ENCODE data around the gene GAPVD1. TPM values are rescaled to one million over a fixed set of nuclear protein-coding genes. Genes with fewer than 3 reads are reported as not detected.

GAPVD1 gene
- total RNA-seq, 1 experiment from 2014 or later, result 30.5 TPM

GRCh38 chr9:125375820-125376219 lies 114.2 kb downstream of the GAPVD1 start:
- ChIA-PET CTCF (no interaction called here), POLR2A (ENCODE audit: unreplicated experiment) (no interaction called here)
- no TSS peak for BruUV-seq (replicated peaks)
- Histone ChIP-seq H3K9me2 (replicated peaks; ENCODE audit: low read length) (no peaks in the 10 kb centered on the region), H3K27ac (ENCODE audit: low read length) (no peak overlapping the region), H3K4me1 (ENCODE audit: insufficient read depth, low read length) (peaks cover 6% of the 10 kb centered on the region; the same call in 1 of the 2 replicates), H3K36me3 (ENCODE audit: low read depth, low read length) (no peaks in the 10 kb centered on the region), H4K20me1 (ENCODE audit: low read length) (no peaks in the 10 kb centered on the region), H3K79me2 (ENCODE audit: low read length) (no peaks in the 10 kb centered on the region), H3K9me3 (ENCODE audit: low read length) (no peaks in the 10 kb centered on the region), H2AFZ (ENCODE audit: low read length) (no peak overlapping the region), H3K4me3 (ENCODE audit: low read length) (no peak overlapping the region), H3F3A (ENCODE audit: low read length, unreplicated experiment) (no peaks in the 10 kb centered on the region), H3K9ac (ENCODE audit: low read length) (no peak overlapping the region), H3K27me3 (ENCODE audit: low read length) (no peaks in the 10 kb centered on the region), H3K4me2 (ENCODE audit: low read length) (no peak overlapping the region)
- no peak for ATAC-seq
- DNase-seq, result no peak
- TF ChIP-seq EZH2phosphoT487 (IDR thresholded peaks at IDR 0.05; ENCODE audit: borderline replicate concordance, low read length), result no peak
- TF ChIP-seq EZH2 (IDR thresholded peaks at IDR 0.05; ENCODE audit: low read length, unreplicated experiment), result no peak
- TF ChIP-seq, protein P1, sequence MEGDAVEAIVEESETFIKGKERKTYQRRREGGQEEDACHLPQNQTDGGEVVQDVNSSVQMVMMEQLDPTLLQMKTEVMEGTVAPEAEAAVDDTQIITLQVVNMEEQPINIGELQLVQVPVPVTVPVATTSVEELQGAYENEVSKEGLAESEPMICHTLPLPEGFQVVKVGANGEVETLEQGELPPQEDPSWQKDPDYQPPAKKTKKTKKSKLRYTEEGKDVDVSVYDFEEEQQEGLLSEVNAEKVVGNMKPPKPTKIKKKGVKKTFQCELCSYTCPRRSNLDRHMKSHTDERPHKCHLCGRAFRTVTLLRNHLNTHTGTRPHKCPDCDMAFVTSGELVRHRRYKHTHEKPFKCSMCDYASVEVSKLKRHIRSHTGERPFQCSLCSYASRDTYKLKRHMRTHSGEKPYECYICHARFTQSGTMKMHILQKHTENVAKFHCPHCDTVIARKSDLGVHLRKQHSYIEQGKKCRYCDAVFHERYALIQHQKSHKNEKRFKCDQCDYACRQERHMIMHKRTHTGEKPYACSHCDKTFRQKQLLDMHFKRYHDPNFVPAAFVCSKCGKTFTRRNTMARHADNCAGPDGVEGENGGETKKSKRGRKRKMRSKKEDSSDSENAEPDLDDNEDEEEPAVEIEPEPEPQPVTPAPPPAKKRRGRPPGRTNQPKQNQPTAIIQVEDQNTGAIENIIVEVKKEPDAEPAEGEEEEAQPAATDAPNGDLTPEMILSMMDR (conservative IDR thresholded peaks at IDR 0.05; ENCODE audit: low read depth, low read length), result no peak
- intact Hi-C loops (cut with micrococcal nuclease), result loop anchor here (10.0 kb wide), 1 partner anchor 81 kb away; no protein-coding TSS in a partner anchor

DNA sequence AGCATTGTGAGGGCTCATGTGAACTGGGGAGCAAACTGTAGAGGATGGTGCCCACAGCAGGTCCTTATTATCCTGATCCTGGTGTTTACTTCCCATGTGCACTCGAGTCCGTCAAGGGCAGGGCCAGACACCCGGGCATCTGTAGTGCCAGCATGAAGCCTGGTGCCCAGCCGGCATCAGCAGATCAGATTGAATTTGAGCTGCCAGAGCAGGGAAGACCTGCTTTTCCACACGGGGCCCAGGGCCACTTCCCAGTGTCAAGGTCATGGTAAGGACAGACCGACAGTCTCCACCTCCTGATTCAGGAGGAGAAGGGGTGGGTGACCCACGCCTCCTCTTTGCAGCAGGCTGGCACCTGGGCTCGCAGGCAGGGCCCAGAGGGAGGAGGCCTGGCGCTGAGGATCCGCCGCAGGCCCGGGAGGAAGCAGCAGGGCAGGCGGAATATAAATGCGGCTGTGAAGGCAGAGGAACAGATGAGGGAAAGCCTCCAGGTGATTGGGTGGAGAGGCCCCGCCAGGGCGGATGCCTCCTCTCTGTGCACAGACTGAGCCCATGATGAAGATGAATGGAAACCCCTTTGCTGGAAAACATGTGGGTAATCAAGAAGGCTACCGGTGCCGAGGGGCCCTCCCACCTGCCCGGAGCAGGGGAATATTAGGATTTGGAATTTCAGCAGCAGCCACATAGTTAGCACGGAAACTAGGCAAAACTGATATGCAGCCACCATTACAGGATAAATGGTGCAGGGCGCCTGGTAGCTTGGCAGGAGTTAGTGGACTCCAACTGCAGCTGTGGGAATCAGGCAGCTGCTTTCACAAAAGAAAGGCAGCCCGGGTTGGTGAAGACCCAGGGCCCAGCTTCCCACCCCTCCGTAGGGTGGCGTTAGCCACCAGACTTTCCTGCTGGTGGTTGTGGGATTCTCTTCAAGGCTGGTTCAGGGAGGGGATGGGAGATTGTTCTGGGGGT lies 114.9 kb downstream of the GAPVD1 start:
- intact Hi-C loops (cut with micrococcal nuclease), result loop anchor here (10.0 kb wide), 1 partner anchor 82 kb away; no protein-coding TSS in a partner anchor
- no peaks in the 10 kb centered on the region for H3K79me2 ChIP-seq (ENCODE audit: low read length)
- DNase-seq (no peak), ATAC-seq (no peak)
- H3K4me1 ChIP-seq (ENCODE audit: insufficient read depth, low read length), result peaks cover 7% of the 10 kb centered on the region; the same call in 1 of the 2 replicates
- no peak overlapping the region for H2AFZ ChIP-seq (ENCODE audit: low read length)
- no peak overlapping the region for H3K4me2 ChIP-seq (ENCODE audit: low read length)
- ChIA-PET CTCF (no interaction called here), POLR2A (ENCODE audit: unreplicated experiment) (interaction anchor here (0.6 kb wide), 1 partner anchor 186 kb away, joined by 4 read pairs; no protein-coding TSS in a partner anchor)
- H3K27ac ChIP-seq (ENCODE audit: low read length), result no peak overlapping the region
- H3K4me3 ChIP-seq (ENCODE audit: low read length), result no peak overlapping the region
- no peaks in the 10 kb centered on the region for H3K27me3 ChIP-seq (ENCODE audit: low read length)
- H4K20me1 ChIP-seq (ENCODE audit: low read length), result no peaks in the 10 kb centered on the region
- no peaks in the 10 kb centered on the region for H3K36me3 ChIP-seq (ENCODE audit: low read depth, low read length)
- BruUV-seq (replicated peaks), result no TSS peak
- TF ChIP-seq EZH2 (IDR thresholded peaks at IDR 0.05; ENCODE audit: low read length, unreplicated experiment) (no peak), EZH2phosphoT487 (IDR thresholded peaks at IDR 0.05; ENCODE audit: borderline replicate concordance, low read length) (no peak)
- TF ChIP-seq, protein P1 (conservative IDR thresholded peaks at IDR 0.05; ENCODE audit: low read depth, low read length), result no peak
- H3K9me2 ChIP-seq (replicated peaks; ENCODE audit: low read length), result no peaks in the 10 kb centered on the region
- no peak overlapping the region for H3K9ac ChIP-seq (ENCODE audit: low read length)
- no peaks in the 10 kb centered on the region for H3K9me3 ChIP-seq (ENCODE audit: low read length)
- H3F3A ChIP-seq (ENCODE audit: low read length, unreplicated experiment), result no peaks in the 10 kb centered on the region

Data from PC-3 (cell line).